PFSK-1 (cell line): ENCODE results near the gene LMO4.

Source experiments
- POLR2AphosphoS5 ChIP-seq: IDR thresholded peaks from 2 replicates; pipeline ENCODE4 v1.6.1; 2012; ENCODE audit warnings: low read depth, mild to moderate bottlenecking, control low read depth, low read length, moderate library complexity
- SIN3A ChIP-seq: IDR thresholded peaks from 2 replicates; pipeline ENCODE4 v1.6.1; 2012; ENCODE audit warnings: mild to moderate bottlenecking, low read length, moderate library complexity, borderline replicate concordance; ENCODE audit not compliant: insufficient read depth
- TF ChIP-seq, protein P1 (sequence below), 2 experiments: IDR thresholded peaks; 2 replicates each; pipeline versions ENCODE4 v1.6.1 to v1.8.0; 2011 to 2012; ENCODE audit warnings: low read depth in 2 of 2, low read length in 2 of 2, control low read depth in 1 of 2, inconsistent platforms in 1 of 2, mild to moderate bottlenecking in 1 of 2, moderate library complexity in 1 of 2; ENCODE audit not compliant: insufficient read depth in 1 of 2

DNA sequence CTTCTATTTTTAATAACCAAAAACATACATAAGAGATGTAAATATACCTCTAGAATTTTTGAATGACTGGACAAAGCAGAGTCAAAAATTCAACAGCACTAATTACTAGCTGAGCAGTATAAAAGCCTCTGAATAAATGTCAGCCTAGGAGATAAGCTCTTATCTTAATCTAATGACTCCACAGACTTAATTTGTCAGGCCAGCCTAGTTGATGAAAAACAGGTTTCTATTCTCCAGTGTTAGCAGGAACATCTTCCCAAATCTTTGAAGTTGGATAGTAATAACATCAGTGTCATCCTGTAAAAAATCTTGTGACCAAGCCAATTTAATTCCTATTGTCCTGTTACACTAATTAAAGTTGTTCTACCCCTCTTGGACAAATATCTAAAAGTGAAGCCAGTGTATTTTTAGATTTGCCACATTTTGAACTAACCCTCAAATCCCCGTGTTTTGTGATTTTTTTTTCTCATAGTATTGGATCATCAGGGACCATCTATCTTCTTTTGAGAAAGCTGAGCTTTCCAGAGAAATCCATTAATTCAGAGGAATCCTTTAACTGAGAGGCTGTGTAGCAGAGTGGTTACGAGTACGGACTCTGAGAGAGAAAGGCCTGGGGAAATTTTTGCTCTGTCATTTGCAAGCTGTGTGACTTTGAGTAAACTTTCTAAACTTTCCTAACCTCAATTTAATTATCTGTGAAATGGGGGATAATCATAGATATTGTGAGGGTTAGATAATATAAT is 41.2 kb downstream of the LMO4 start:
- TF ChIP-seq POLR2AphosphoS5 (no peak), SIN3A (no peak)
- TF ChIP-seq, protein P1, sequence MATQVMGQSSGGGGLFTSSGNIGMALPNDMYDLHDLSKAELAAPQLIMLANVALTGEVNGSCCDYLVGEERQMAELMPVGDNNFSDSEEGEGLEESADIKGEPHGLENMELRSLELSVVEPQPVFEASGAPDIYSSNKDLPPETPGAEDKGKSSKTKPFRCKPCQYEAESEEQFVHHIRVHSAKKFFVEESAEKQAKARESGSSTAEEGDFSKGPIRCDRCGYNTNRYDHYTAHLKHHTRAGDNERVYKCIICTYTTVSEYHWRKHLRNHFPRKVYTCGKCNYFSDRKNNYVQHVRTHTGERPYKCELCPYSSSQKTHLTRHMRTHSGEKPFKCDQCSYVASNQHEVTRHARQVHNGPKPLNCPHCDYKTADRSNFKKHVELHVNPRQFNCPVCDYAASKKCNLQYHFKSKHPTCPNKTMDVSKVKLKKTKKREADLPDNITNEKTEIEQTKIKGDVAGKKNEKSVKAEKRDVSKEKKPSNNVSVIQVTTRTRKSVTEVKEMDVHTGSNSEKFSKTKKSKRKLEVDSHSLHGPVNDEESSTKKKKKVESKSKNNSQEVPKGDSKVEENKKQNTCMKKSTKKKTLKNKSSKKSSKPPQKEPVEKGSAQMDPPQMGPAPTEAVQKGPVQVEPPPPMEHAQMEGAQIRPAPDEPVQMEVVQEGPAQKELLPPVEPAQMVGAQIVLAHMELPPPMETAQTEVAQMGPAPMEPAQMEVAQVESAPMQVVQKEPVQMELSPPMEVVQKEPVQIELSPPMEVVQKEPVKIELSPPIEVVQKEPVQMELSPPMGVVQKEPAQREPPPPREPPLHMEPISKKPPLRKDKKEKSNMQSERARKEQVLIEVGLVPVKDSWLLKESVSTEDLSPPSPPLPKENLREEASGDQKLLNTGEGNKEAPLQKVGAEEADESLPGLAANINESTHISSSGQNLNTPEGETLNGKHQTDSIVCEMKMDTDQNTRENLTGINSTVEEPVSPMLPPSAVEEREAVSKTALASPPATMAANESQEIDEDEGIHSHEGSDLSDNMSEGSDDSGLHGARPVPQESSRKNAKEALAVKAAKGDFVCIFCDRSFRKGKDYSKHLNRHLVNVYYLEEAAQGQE (IDR thresholded peaks at IDR 0.05; ENCODE audit: insufficient read depth in 1 of 2, low read depth in 2 of 2, low read length in 2 of 2), result no peak
